Upper lobe of right lung (tissue), 1 donor: ENCODE data around the gene ITGA2B. TPM values are rescaled to one million over a fixed set of nuclear protein-coding genes. Genes with fewer than 3 reads are reported as not detected.
"Not testable (repeated sequence)": the region's sequence is repeated elsewhere in the genome, so short reads cannot be mapped to it uniquely, and the experiment has no call there.

Source experiments
- ATAC-seq: fragments of 200-7000 bp; cut with Tn5 transposase; one replicate; pipeline ENCODE4 v1.9.1; 2020; ENCODE audit warnings: mild to moderate bottlenecking, moderate library complexity
- DNase-seq: peaks from one replicate; pipeline ENCODE4 v3.0.0-alpha.2; 2020
- H3K27ac ChIP-seq: fragments of 200-600 bp; one replicate; pipeline ENCODE4 v1.8.0; 2022
- H3K27me3 ChIP-seq: fragments of 200-600 bp; one replicate; pipeline ENCODE4 v1.8.0; 2022; ENCODE audit warnings: mild to moderate bottlenecking
- H3K36me3 ChIP-seq: fragments of 200-600 bp; one replicate; pipeline ENCODE4 v1.8.0; 2022
- H3K4me1 ChIP-seq: fragments of 200-600 bp; one replicate; pipeline ENCODE4 v1.8.0; 2022
- H3K4me3 ChIP-seq: fragments of 200-600 bp; one replicate; pipeline ENCODE4 v1.8.0; 2022; ENCODE audit warnings: mild to moderate bottlenecking
- H3K9me3 ChIP-seq: fragments of 200-600 bp; one replicate; pipeline ENCODE4 v1.8.0; 2022
- intact Hi-C: fragments of 100-400 bp; cut with DNase I; formaldehyde crosslinking; loops from one replicate; pipeline ENCODE4 v1.11.0; 2022
- total RNA-seq: library from RNA; stranded (reverse); fragmentation: NEBNext Ultra II Directional; extraction: Animal tissue kit (Norgen Biotek cat#: 25700); gene quantifications from one replicate; pipeline ENCODE4 v1.2.1, GENCODE V29; 2021
- TF ChIP-seq, protein P1 (sequence below): fragments of 200-600 bp; IDR thresholded peaks from one replicate; pipeline ENCODE4 v1.8.0; 2022; ENCODE audit warnings: antibody characterized with exemption
- donor health status: DM: no; HTN: yes; CAD: no; lungs with severe emphysema.

Gene ITGA2B
- total RNA-seq, 1 donor from 2014 or later = 4.6 TPM

- DNase-seq = no peak
- intact Hi-C loops = no loop called here
- H3K4me1 ChIP-seq = peaks cover 6% of the 10 kb centered on the region
- no peak overlapping the region for H3K4me3 ChIP-seq
- no peak for ATAC-seq
- H3K27ac ChIP-seq = no peak overlapping the region
- H3K9me3 ChIP-seq = no peaks in the 10 kb centered on the region
- peaks cover 39% of the 10 kb centered on the region for H3K36me3 ChIP-seq
- H3K27me3 ChIP-seq = no peaks in the 10 kb centered on the region
- TF ChIP-seq, protein P1, sequence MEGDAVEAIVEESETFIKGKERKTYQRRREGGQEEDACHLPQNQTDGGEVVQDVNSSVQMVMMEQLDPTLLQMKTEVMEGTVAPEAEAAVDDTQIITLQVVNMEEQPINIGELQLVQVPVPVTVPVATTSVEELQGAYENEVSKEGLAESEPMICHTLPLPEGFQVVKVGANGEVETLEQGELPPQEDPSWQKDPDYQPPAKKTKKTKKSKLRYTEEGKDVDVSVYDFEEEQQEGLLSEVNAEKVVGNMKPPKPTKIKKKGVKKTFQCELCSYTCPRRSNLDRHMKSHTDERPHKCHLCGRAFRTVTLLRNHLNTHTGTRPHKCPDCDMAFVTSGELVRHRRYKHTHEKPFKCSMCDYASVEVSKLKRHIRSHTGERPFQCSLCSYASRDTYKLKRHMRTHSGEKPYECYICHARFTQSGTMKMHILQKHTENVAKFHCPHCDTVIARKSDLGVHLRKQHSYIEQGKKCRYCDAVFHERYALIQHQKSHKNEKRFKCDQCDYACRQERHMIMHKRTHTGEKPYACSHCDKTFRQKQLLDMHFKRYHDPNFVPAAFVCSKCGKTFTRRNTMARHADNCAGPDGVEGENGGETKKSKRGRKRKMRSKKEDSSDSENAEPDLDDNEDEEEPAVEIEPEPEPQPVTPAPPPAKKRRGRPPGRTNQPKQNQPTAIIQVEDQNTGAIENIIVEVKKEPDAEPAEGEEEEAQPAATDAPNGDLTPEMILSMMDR = no peak
Measured at GRCh38 chr17:44348988-44349364, 40.5 kb downstream of the ITGA2B start.

DNA sequence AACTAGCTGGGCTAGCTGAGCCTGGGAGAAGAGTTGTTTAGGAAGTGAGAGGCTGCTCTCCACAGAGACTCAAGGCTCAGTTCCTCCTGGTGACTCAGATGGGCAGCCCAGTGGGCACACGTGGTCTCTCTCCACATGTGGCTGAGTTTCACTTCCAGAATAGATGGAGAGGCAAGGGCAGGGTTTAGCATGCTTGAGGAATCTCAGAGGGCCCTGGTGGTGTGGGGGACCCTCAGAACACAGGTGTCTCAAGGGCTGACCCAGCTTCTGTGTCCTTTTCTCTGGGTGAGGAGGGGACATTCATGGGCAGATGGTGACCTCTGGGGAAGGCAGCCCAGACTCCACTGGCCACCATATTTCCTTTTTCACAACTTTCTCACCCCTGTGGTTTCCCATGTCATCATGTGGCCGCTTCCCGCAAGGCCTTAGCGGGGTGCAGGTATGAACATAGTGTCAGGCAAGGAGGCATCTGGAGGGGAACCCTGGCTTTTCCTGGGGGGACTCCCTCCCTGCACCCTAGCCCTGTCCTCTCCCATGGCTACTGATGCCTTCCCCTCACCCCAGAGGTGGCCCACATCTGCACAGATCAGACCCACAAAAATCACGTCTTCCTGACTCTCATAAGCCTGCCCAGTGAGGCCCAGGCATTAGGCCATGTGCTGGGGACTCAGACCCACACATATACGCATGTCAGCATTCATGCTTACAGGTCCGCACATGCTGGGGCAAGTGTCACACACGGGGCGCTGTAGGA lies 41.0 kb downstream of the ITGA2B start:
- Histone ChIP-seq H3K4me1 (peaks cover 6% of the 10 kb centered on the region), H3K27ac (no peak overlapping the region), H3K4me3 (no peak overlapping the region), H3K27me3 (no peaks in the 10 kb centered on the region), H3K9me3 (no peaks in the 10 kb centered on the region), H3K36me3 (peaks cover 39% of the 10 kb centered on the region)
- intact Hi-C loops = no loop called here
- peak; percentile 76 for DNase-seq
- peak; percentile 58 for ATAC-seq
- TF ChIP-seq, protein P1 = no peak

DNA sequence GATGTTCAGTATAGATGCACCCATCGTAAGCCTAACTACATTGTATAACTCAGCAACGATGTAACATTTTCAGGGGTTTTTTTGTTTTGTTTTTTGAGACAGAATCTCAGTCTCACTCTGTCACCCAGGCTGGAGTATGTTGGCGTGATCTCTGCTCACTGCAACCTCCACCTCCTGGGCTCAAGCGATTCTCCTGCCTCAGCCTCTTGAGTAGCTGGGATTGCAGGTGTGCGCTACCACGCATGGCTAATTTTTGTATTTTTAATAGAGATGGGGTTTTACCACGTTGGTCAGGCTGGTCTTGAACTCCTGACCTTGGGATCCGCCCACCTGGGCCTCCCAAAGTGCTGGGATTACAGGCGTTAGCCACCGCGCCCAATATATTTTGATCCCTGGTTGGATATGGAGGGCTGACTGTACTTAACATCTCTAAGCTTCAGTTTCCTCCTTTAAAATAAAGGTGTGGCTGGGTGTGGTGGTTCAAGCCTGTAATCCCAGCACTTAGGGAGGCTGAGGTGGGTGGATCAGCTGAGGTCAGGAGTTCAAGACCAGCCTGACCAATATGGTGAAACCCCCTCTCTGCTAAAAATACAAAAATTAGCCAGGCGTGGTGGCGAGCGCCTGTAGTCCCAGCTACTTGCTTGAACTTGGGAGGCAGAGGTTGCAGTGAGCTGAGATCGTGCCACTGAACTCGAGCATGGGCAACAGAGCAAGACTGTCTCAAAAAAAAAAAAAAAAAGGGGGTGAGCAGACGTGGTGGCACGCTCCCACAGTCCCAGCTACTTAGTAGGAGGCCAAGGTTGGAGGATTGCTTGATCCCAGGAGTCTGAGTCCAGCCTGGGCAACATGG lies 42.0 kb downstream of the ITGA2B start:
- H3K4me1 ChIP-seq, H3K27ac ChIP-seq, H3K4me3 ChIP-seq, ATAC-seq, H3K27me3 ChIP-seq, intact Hi-C loops, H3K9me3 ChIP-seq, DNase-seq: not testable (repeated sequence)
- peaks cover 32% of the 10 kb centered on the region for H3K36me3 ChIP-seq

DNA sequence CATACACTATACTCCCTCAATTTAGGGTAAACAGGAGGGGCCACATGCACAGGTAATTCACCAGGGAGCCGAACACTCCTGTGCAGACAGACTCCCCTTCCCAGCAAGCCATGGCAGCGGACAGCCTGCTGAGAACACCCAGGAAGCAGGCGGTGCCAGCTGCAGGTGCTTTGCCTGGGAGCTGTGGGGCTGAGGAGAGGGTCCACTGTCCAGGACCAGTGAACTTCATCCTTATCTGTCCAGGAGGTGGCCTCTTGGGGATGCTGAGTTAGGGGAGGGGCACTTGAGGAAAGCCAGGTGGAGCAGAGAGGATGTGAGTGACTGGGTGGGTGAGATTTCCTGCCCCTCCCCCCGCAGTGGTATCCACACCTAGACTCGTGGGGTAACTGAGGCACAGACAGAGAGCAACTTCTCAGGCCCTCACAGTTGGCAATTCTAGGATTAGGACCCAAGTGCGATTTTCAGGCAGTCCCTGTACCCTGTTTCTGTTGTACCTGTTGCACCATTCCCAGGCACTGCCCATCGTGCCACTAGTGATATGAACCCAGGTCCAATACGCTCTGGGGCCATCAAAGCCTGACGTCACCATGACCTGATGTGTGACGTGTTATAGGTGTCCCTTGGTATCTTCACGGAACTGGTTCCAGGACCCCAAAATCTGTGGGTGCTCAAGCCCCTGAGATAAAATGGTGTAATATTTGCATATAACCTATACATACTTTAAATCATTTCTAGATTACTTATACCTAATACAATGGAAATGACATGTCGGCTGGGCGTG lies 43.2 kb downstream of the ITGA2B start:
- H3K27me3 ChIP-seq = no peaks in the 10 kb centered on the region
- peaks cover 20% of the 10 kb centered on the region for H3K36me3 ChIP-seq
- H3K9me3 ChIP-seq = no peaks in the 10 kb centered on the region
- intact Hi-C loops = no loop called here
- H3K4me1 ChIP-seq = peaks cover 6% of the 10 kb centered on the region
- TF ChIP-seq, protein P1 = no peak
- H3K27ac ChIP-seq = peak overlapping the region; percentile 86
- DNase-seq (no peak), ATAC-seq (no peak)
- H3K4me3 ChIP-seq = peak overlapping the region; percentile 96

DNA sequence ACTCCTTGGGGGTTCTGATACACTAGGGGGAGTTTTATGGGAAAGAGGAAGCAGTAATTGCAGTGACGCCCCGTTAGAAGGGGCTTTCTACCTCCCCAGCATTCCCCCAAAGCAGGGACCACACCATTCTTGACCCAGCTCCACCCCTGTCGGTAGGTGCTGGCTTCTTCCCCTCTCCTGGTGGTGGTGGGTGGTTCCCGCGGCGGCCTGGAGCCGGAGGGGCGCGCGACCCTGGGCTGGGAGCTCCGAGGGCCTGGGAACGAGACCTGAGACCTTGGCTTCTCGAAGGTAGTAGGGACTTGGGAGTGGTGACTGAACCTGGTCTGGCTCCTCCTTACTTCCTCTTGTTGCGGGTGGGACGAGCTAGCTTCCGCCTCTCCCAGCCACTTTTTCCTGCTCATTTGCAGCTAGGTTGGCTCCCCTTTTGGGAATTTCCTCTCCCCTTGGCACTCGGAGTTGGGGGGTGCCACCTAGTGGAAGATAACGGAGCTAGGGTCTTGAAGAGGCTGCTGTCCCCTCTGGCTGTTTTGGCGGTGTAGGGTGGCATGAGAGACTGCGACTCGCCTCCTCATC lies 43.9 kb downstream of the ITGA2B start:
- Histone ChIP-seq H3K27me3 (no peaks in the 10 kb centered on the region), H3K36me3 (peaks cover 13% of the 10 kb centered on the region), H3K4me3 (peak overlapping the region; percentile 96), H3K27ac (peak overlapping the region; percentile 86), H3K4me1 (peaks cover 6% of the 10 kb centered on the region), H3K9me3 (no peaks in the 10 kb centered on the region)
- TF ChIP-seq, protein P1 = peak; percentile 43
- DNase-seq (no peak), ATAC-seq (peak; percentile 43)
- intact Hi-C loops = no loop called here
